HepG2 (cell line): ENCODE measurements around the gene FCHO2. TPM values are rescaled to one million over a fixed set of nuclear protein-coding genes. Genes with fewer than 3 reads are reported as not detected.

Experiments used
- ADNP ChIP-seq: sonication (generic); formaldehyde crosslinking; IDR thresholded peaks from 2 replicates; pipeline ENCODE4 v1.4.0; 2020; ENCODE audit warnings: missing genetic modification reagents
- BRCA1 ChIP-seq: sonication (generic); formaldehyde crosslinking; IDR thresholded peaks from 2 replicates; pipeline ENCODE4 v1.4.0; 2020; ENCODE audit warnings: missing genetic modification reagents
- E2F2 ChIP-seq: sonication (generic); formaldehyde crosslinking; IDR thresholded peaks from 2 replicates; pipeline ENCODE4 v1.4.0; 2020; ENCODE audit warnings: missing genetic modification reagents, borderline replicate concordance
- EHMT2 ChIP-seq: fragments of 200-600 bp; sonication (generic); IDR thresholded peaks from 2 replicates; pipeline ENCODE4 v1.7.0; 2017; ENCODE audit warnings: antibody characterized with exemption, low read depth, low read length, borderline replicate concordance
- HDAC2 ChIP-seq: sonication (generic); formaldehyde crosslinking; IDR thresholded peaks from 2 replicates; pipeline ENCODE4 v1.4.0; 2020; ENCODE audit warnings: missing genetic modification reagents
- HDAC6 ChIP-seq: fragments of 200-600 bp; sonication (generic); IDR thresholded peaks from 2 replicates; pipeline ENCODE4 v1.7.0; 2017; ENCODE audit warnings: mild to moderate bottlenecking, antibody characterized with exemption, low read length, low read depth
- HINFP ChIP-seq: sonication (generic); formaldehyde crosslinking; IDR thresholded peaks from 2 replicates; pipeline ENCODE4 v1.4.0; 2020; ENCODE audit warnings: low read depth, mild to moderate bottlenecking, missing genetic modification reagents
- KLF11 ChIP-seq: IDR thresholded peaks from 2 replicates; pipeline ENCODE4 v1.6.1; 2016; ENCODE audit warnings: missing compliant biosample characterization
- KLF13 ChIP-seq: sonication (generic); formaldehyde crosslinking; IDR thresholded peaks from 2 replicates; pipeline ENCODE4 v1.4.0; 2020; ENCODE audit warnings: mild to moderate bottlenecking, missing genetic modification reagents
- KMT2B ChIP-seq: IDR thresholded peaks from 2 replicates; pipeline ENCODE4 v1.6.1; 2016; ENCODE audit warnings: missing genetic modification reagents, missing compliant biosample characterization
- MAX ChIP-seq: IDR thresholded peaks from 2 replicates; pipeline ENCODE4 v1.6.1; 2012; ENCODE audit warnings: inconsistent platforms
- MEIS2 ChIP-seq: sonication (generic); formaldehyde crosslinking; IDR thresholded peaks from 2 replicates; pipeline ENCODE4 v1.9.0; 2021; ENCODE audit warnings: mild to moderate bottlenecking, missing genetic modification reagents
- MLLT10 ChIP-seq: sonication (generic); formaldehyde crosslinking; IDR thresholded peaks from 2 replicates; pipeline ENCODE4 v1.4.0; 2020; ENCODE audit warnings: missing genetic modification reagents
- NFE2L2 ChIP-seq: fragments of 150-350 bp; IDR thresholded peaks from 2 replicates; pipeline ENCODE4 v1.6.1; 2014; ENCODE audit warnings: low read length
- PAF1 ChIP-seq: IDR thresholded peaks from 2 replicates; pipeline ENCODE4 v1.6.1; 2016; ENCODE audit warnings: missing genetic modification reagents, missing compliant biosample characterization
- PLSCR1 ChIP-seq: sonication (generic); formaldehyde crosslinking; IDR thresholded peaks from 2 replicates; pipeline ENCODE4 v1.5.0; 2020; ENCODE audit warnings: missing genetic modification reagents, mild to moderate bottlenecking, borderline replicate concordance
- SIX1 ChIP-seq: sonication (generic); formaldehyde crosslinking; IDR thresholded peaks from 2 replicates; pipeline ENCODE4 v1.4.0; 2020; ENCODE audit warnings: missing genetic modification reagents, borderline replicate concordance
- SMAD9 ChIP-seq: sonication (generic); formaldehyde crosslinking; IDR thresholded peaks from 2 replicates; pipeline ENCODE4 v1.5.1; 2020; ENCODE audit warnings: mild to moderate bottlenecking, missing genetic modification reagents
- TERF1 ChIP-seq: sonication (generic); formaldehyde crosslinking; IDR thresholded peaks from 2 replicates; pipeline ENCODE4 v1.8.0; 2022; ENCODE audit warnings: mild to moderate bottlenecking, missing genetic modification reagents, moderate library complexity
- ZFP36L1 ChIP-seq: sonication (generic); formaldehyde crosslinking; IDR thresholded peaks from 2 replicates; pipeline ENCODE4 v1.8.0; 2022; ENCODE audit warnings: mild to moderate bottlenecking, missing genetic modification reagents, moderate library complexity
- ZMYM3 ChIP-seq: sonication (generic); formaldehyde crosslinking; IDR thresholded peaks from 2 replicates; pipeline ENCODE4 v1.5.1; 2020; ENCODE audit warnings: mild to moderate bottlenecking, missing genetic modification reagents
- ZNF251 ChIP-seq: sonication (generic); formaldehyde crosslinking; IDR thresholded peaks from 2 replicates; pipeline ENCODE4 v1.9.0; 2021; ENCODE audit warnings: mild to moderate bottlenecking, missing genetic modification reagents
- ZNF329 ChIP-seq: sonication (generic); formaldehyde crosslinking; IDR thresholded peaks from 2 replicates; pipeline ENCODE4 v1.9.0; 2021; ENCODE audit warnings: low read depth, mild to moderate bottlenecking, missing genetic modification reagents
- ZNF383 ChIP-seq: sonication (generic); formaldehyde crosslinking; IDR thresholded peaks from 2 replicates; pipeline ENCODE4 v1.4.0; 2020; ENCODE audit warnings: missing genetic modification reagents, mild to moderate bottlenecking, borderline replicate concordance
- ZNF510 ChIP-seq: sonication (generic); formaldehyde crosslinking; IDR thresholded peaks from 2 replicates; pipeline ENCODE4 v1.4.0; 2020; ENCODE audit warnings: low read depth, mild to moderate bottlenecking, missing genetic modification reagents
- ZNF776 ChIP-seq: sonication (generic); formaldehyde crosslinking; IDR thresholded peaks from 2 replicates; pipeline ENCODE4 v1.4.0; 2020; ENCODE audit warnings: mild to moderate bottlenecking, missing genetic modification reagents
- polyA plus RNA-seq, 8 experiments: library from polyadenylated mRNA; depleted of rRNA in 3 of 8; stranded (reverse) in 7 of 8; unstranded in 1 of 8; fragments of >200 nt; fragmentation: Illumina TruSeq in 4 of 8; extraction: Trizol in 4 of 8; gene quantifications; 2 replicates each; pipeline versions ENCODE4 v1.2.1 to v1.2.3, GENCODE V29; 2011 to 2016; ENCODE audit warnings: low read depth in 4 of 8, missing spikeins in 1 of 8, mixed read lengths in 1 of 8; ENCODE audit not compliant: insufficient read depth in 1 of 8
- total RNA-seq, 5 experiments: library from RNA; depleted of rRNA; stranded (reverse); fragments of >200 nt; fragmentation: Illumina TruSeq; extraction: Trizol; gene quantifications; 2 replicates each; pipeline ENCODE4 v1.2.3, GENCODE V29; 2016; ENCODE audit warnings: low read depth in 1 of 5

The FCHO2 gene
- total and polyA plus RNA-seq, 2 of the 13 experiments (the other 11 are each of a cell fraction or from before 2014, with no cell fraction given): 11.6 to 17.3 TPM

GRCh38 chr5:72955143-72955767 is 586 bp upstream of the FCHO2 start (continued):
- TF ChIP-seq ZNF329 (no peak), MAX (peak; percentile 57), MEIS2 (CRISPR knock-in tag) (no peak; the same call in none of the 2 replicates), ZNF510 (peak; percentile 66; the same call in 1 of the 2 replicates), ZFP36L1 (CRISPR knock-in tag) (no peak), NFE2L2 (no peak), KLF13 (no peak), SIX1 (no peak), PAF1 (CRISPR knock-in tag) (no peak), KLF11 (CRISPR knock-in tag) (no peak), HDAC6 (no peak), E2F2 (CRISPR knock-in tag) (peak; percentile 37; the same call in 1 of the 2 replicates), BRCA1 (peak; percentile 28; the same call in 1 of the 2 replicates), PLSCR1 (no peak), ZNF251 (CRISPR knock-in tag) (no peak), TERF1 (CRISPR knock-in tag) (no peak), HINFP (CRISPR knock-in tag) (no peak; the same call in 1 of the 2 replicates), EHMT2 (no peak), MLLT10 (no peak), SMAD9 (CRISPR knock-in tag) (no peak), ADNP (CRISPR knock-in tag) (no peak), ZNF776 (CRISPR knock-in tag) (no peak; the same call in 1 of the 2 replicates), KMT2B (CRISPR knock-in tag) (no peak), ZNF383 (CRISPR knock-in tag) (no peak; the same call in 1 of the 2 replicates), ZMYM3 (0 out of 2 replicates have a peak, but pooled peaks have one; percentile 29), HDAC2 (peak; percentile 22; the same call in 1 of the 2 replicates)
